ENCODE measurements around the gene HNRNPA2B1.
"Not testable (repeated sequence)": the region's sequence is repeated elsewhere in the genome, so short reads cannot be mapped to it uniquely, and the experiment has no call there.

The HNRNPA2B1 gene

GRCh38 chr7:26185131-26185843, 15.3 kb downstream of the HNRNPA2B1 start:
- DNase-seq (ENCODE audit: low read depth, low spot score) = no peak

- not testable (repeated sequence) for DNase-seq (ENCODE audit: low read depth, low spot score)
These were observed 16.1 kb downstream of the HNRNPA2B1 start for GRCh38 chr7:26184281-26185101.

- no peak for DNase-seq (ENCODE audit: low read depth, low spot score)
These were observed 16.8 kb downstream of the HNRNPA2B1 start for GRCh38 chr7:26183545-26184280.

- DNase-seq (ENCODE audit: low read depth, low spot score) = no peak
These were observed 17.8 kb downstream of the HNRNPA2B1 start for GRCh38 chr7:26182706-26183105.

- DNase-seq (ENCODE audit: low read depth, low spot score) = no peak
These were observed 18.3 kb downstream of the HNRNPA2B1 start for GRCh38 chr7:26182283-26182682.

GRCh38 chr7:26181474-26182227, 18.9 kb downstream of the HNRNPA2B1 start:
- no peak for DNase-seq (ENCODE audit: low read depth, low spot score)

GRCh38 chr7:26180792-26181198, 19.8 kb downstream of the HNRNPA2B1 start:
- no peak for DNase-seq (ENCODE audit: low read depth, low spot score)

GRCh38 chr7:26179826-26180497, 20.6 kb downstream of the HNRNPA2B1 start:
- DNase-seq (ENCODE audit: low read depth, low spot score) = no peak

GRCh38 chr7:26179422-26179821, 21.1 kb downstream of the HNRNPA2B1 start:
- DNase-seq (ENCODE audit: low read depth, low spot score) = no peak

- DNase-seq (ENCODE audit: low read depth, low spot score) = no peak
These were observed 22.1 kb downstream of the HNRNPA2B1 start for GRCh38 chr7:26178272-26178960.

GRCh38 chr7:26177269-26177668, 23.3 kb downstream of the HNRNPA2B1 start:
- not testable (repeated sequence) for DNase-seq (ENCODE audit: low read depth, low spot score)

- DNase-seq (ENCODE audit: low read depth, low spot score) = not testable (repeated sequence)
These were observed 23.9 kb downstream of the HNRNPA2B1 start for GRCh38 chr7:26176696-26177095.

GRCh38 chr7:26175903-26176302, 24.6 kb downstream of the HNRNPA2B1 start:
- not testable (repeated sequence) for DNase-seq (ENCODE audit: low read depth, low spot score)

GRCh38 chr7:26172048-26172447, 28.5 kb downstream of the HNRNPA2B1 start:
- no peak for DNase-seq (ENCODE audit: low read depth, low spot score)

- no peak for DNase-seq (ENCODE audit: low read depth, low spot score)
These were observed 28.9 kb downstream of the HNRNPA2B1 start for GRCh38 chr7:26171601-26172000.

- DNase-seq (ENCODE audit: low read depth, low spot score) = no peak
These were observed 29.9 kb downstream of the HNRNPA2B1 start for GRCh38 chr7:26170663-26171062.

GRCh38 chr7:26169271-26169670, 31.3 kb downstream of the HNRNPA2B1 start:
- no peak for DNase-seq (ENCODE audit: low read depth, low spot score)

- DNase-seq (ENCODE audit: low read depth, low spot score) = no peak
These were observed 32.0 kb downstream of the HNRNPA2B1 start for GRCh38 chr7:26168458-26169023.

GRCh38 chr7:26167303-26167934, 33.1 kb downstream of the HNRNPA2B1 start:
- DNase-seq (ENCODE audit: low read depth, low spot score) = no peak

Data from activated naive CD8-positive, alpha-beta T cell treated with anti-CD3 and anti-CD28 coated beads, Interleukin-2, amount 50 U/mL, for 16 hours (primary cell).